Measurements from ENCODE around the gene ZMYND10. TPM values are rescaled to one million over a fixed set of nuclear protein-coding genes. Genes with fewer than 3 reads are reported as not detected.
A peak's percentile ranks its signal among the peaks of the same experiment; 100 is the strongest.

ZMYND10 gene
- total RNA-seq, 1 experiment from 2014 or later = 0.74 TPM

- ChIA-PET POLR2A (interaction anchor here (1.0 kb wide), 1 partner anchor 10 kb away, joined by 3 read pairs; no protein-coding TSS in a partner anchor), CTCF (interaction anchor here (0.5 to 1.8 kb wide), 5 partner anchors 12 to 181 kb away, joined by 3 to 6 read pairs (median 5); no protein-coding TSS in a partner anchor)
- H3K4me3 Mint-ChIP-seq = no peak overlapping the region
- ATAC-seq (no peak), DNase-seq (ENCODE audit: low spot score) (no peak)
- H3K9me3 Mint-ChIP-seq = no peaks in the 10 kb centered on the region
- H3K36me3 Mint-ChIP-seq = no peaks in the 10 kb centered on the region
- peak overlapping the region; percentile 76; the same call in 1 of the 2 replicates for H3K27ac Mint-ChIP-seq
- H3K4me1 Mint-ChIP-seq = peaks cover 25% of the 10 kb centered on the region
- H3K27me3 Mint-ChIP-seq (ENCODE audit: low read depth) = peaks cover 10% of the 10 kb centered on the region
- TF ChIP-seq ZNF532 (CRISPR knock-in tag; IDR thresholded peaks at IDR 0.05; ENCODE audit: borderline replicate concordance) = no peak
- TF ChIP-seq MYBL2 (CRISPR knock-in tag; IDR thresholded peaks at IDR 0.05) = no peak
- no peak for TF ChIP-seq MXD4 (CRISPR knock-in tag; IDR thresholded peaks at IDR 0.05; ENCODE audit: borderline replicate concordance)
- TF ChIP-seq ZNF232 (CRISPR knock-in tag; IDR thresholded peaks at IDR 0.05) = no peak
- TF ChIP-seq TP53 (CRISPR knock-in tag; IDR thresholded peaks at IDR 0.05) = no peak
- TF ChIP-seq NFYB (CRISPR knock-in tag; conservative IDR thresholded peaks at IDR 0.05; ENCODE audit: low read depth) = no peak
- TF ChIP-seq CDX4 (CRISPR knock-in tag; IDR thresholded peaks at IDR 0.05; ENCODE audit: borderline replicate concordance) = no peak
- TF ChIP-seq NR3C1 (CRISPR knock-in tag; conservative IDR thresholded peaks at IDR 0.05; ENCODE audit: low read depth) = no peak
- no peak for TF ChIP-seq SP1 (CRISPR knock-in tag; conservative IDR thresholded peaks at IDR 0.05)
- TF ChIP-seq SMAD3 (CRISPR knock-in tag; IDR thresholded peaks at IDR 0.05; ENCODE audit: borderline replicate concordance) = no peak
- TF ChIP-seq, protein P1, sequence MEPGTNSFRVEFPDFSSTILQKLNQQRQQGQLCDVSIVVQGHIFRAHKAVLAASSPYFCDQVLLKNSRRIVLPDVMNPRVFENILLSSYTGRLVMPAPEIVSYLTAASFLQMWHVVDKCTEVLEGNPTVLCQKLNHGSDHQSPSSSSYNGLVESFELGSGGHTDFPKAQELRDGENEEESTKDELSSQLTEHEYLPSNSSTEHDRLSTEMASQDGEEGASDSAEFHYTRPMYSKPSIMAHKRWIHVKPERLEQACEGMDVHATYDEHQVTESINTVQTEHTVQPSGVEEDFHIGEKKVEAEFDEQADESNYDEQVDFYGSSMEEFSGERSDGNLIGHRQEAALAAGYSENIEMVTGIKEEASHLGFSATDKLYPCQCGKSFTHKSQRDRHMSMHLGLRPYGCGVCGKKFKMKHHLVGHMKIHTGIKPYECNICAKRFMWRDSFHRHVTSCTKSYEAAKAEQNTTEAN (CRISPR knock-in tag; IDR thresholded peaks at IDR 0.05) = no peak
- no peak for TF ChIP-seq CTCF (IDR thresholded peaks at IDR 0.05)
- TF ChIP-seq E2F1 (CRISPR knock-in tag; IDR thresholded peaks at IDR 0.05) = no peak
These were observed 23.6 kb upstream of the ZMYND10 start for GRCh38 chr3:50369012-50369670.

DNA sequence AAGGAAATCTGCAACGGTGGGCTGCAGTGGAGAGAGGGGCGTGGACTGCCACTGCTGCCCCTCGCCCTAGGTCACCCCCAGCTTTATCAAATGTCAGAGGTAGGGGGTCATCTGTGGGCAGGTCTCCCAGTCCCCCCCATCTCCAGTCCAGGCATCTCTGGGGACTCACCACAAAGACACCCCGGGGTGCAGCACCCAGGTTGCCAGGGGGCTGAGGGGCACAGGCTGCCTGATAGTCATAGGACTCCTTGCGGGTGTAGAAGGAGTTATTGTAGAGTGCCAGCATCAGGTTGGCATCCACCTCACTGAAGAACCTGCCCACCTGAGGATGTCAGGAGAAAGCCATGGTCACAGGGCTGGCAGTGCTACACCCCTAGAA, 20.3 kb upstream of the ZMYND10 start:
- DNase-seq (ENCODE audit: low spot score) = no peak
- Mint-ChIP-seq H3K9me3 (no peaks in the 10 kb centered on the region), H3K27ac (peak overlapping the region; percentile 74; the same call in 1 of the 2 replicates), H3K4me3 (peak overlapping the region; percentile 76), H3K4me1 (peaks cover 8% of the 10 kb centered on the region), H3K36me3 (no peaks in the 10 kb centered on the region), H3K27me3 (ENCODE audit: low read depth) (peaks cover 27% of the 10 kb centered on the region)
- POLR2A ChIA-PET = interaction anchor here (0.5 to 0.9 kb wide), 2 partner anchors 29 to 157 kb away, joined by 3 to 5 read pairs; no protein-coding TSS in a partner anchor
- CTCF ChIA-PET = interaction anchor here (1.0 to 2.1 kb wide), 10 partner anchors 9 to 246 kb away, joined by 3 to 15 read pairs (median 6); partner anchors contain the start of genes CISH, CYB561D2, HEMK1 and NPRL2
- TF ChIP-seq TCF7 (CRISPR knock-in tag; IDR thresholded peaks at IDR 0.05; ENCODE audit: low read depth) = no peak
- no peak for TF ChIP-seq RORB (CRISPR knock-in tag; IDR thresholded peaks at IDR 0.05)
- TF ChIP-seq ETV6 (CRISPR knock-in tag; IDR thresholded peaks at IDR 0.05) = no peak
- no peak for TF ChIP-seq NFE2L1 (CRISPR knock-in tag; IDR thresholded peaks at IDR 0.05)
- no peak for TF ChIP-seq TEAD4 (CRISPR knock-in tag; IDR thresholded peaks at IDR 0.05)
- TF ChIP-seq PRDM15 (CRISPR knock-in tag; IDR thresholded peaks at IDR 0.05) = no peak
- no peak for TF ChIP-seq TP53 (CRISPR knock-in tag; IDR thresholded peaks at IDR 0.05)
- no peak for TF ChIP-seq KAT7 (CRISPR knock-in tag; IDR thresholded peaks at IDR 0.05; ENCODE audit: borderline replicate concordance)
- TF ChIP-seq, protein P2, sequence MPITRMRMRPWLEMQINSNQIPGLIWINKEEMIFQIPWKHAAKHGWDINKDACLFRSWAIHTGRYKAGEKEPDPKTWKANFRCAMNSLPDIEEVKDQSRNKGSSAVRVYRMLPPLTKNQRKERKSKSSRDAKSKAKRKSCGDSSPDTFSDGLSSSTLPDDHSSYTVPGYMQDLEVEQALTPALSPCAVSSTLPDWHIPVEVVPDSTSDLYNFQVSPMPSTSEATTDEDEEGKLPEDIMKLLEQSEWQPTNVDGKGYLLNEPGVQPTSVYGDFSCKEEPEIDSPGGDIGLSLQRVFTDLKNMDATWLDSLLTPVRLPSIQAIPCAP (CRISPR knock-in tag; IDR thresholded peaks at IDR 0.05) = no peak
- ATAC-seq = no peak

Measured in WTC11 (cell line).